ENCODE measurements around the gene SCAPER. TPM values are rescaled to one million over a fixed set of nuclear protein-coding genes. Genes with fewer than 3 reads are reported as not detected.

SCAPER gene
- total RNA-seq, 1 experiment from 2014 or later = 14.7 TPM

DNA sequence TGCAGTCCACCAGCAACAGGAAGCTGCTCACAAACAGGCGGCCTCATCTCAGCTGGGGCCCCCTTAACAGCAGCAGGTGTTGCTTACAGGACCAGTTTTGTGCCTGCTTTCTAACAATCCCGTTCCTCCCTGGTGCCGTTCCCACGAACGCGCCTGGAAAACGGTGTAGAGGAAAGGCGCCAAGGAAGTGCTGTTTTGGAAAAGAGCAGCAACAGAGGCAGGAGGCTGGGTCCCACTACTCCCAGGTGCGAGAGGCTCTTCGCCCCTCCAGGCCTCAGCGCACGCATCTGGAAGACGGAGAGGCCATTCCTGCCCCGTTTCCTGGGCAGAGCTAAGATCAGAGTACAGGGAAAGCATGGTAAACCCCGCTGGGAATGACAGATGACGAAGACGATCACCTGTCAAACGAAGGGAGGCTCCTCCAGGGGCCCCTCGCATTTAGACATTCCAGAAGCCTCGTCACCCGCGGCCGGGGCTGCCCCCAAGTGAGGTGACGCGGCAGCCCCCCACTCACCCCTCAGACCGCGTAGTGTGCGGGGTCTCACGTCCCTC lies 603 bp downstream of the SCAPER start:
- H3K4me3 ChIP-seq (replicated peaks in 1 of 2; ENCODE audit: low read depth in 1 of 2, low read length in 2 of 2) = peak overlapping the region; percentile 74 to 79
- RAD21 ChIA-PET (ENCODE audit: low non-redundant PET in 1 of 2, low total read pairs in 2 of 2, uncharacterized antibody in 2 of 2, unreplicated experiment in 2 of 2) = no interaction called here
- no peaks in the 10 kb centered on the region for H3K79me2 ChIP-seq (ENCODE audit: insufficient read depth, low read length)
- no peaks in the 10 kb centered on the region for H3K27me3 ChIP-seq (ENCODE audit: insufficient read depth, low read length)
- H2AFZ ChIP-seq (ENCODE audit: low read depth, low read length, poor library complexity, severe bottlenecking) = no peak overlapping the region
- TF ChIP-seq, protein P1, sequence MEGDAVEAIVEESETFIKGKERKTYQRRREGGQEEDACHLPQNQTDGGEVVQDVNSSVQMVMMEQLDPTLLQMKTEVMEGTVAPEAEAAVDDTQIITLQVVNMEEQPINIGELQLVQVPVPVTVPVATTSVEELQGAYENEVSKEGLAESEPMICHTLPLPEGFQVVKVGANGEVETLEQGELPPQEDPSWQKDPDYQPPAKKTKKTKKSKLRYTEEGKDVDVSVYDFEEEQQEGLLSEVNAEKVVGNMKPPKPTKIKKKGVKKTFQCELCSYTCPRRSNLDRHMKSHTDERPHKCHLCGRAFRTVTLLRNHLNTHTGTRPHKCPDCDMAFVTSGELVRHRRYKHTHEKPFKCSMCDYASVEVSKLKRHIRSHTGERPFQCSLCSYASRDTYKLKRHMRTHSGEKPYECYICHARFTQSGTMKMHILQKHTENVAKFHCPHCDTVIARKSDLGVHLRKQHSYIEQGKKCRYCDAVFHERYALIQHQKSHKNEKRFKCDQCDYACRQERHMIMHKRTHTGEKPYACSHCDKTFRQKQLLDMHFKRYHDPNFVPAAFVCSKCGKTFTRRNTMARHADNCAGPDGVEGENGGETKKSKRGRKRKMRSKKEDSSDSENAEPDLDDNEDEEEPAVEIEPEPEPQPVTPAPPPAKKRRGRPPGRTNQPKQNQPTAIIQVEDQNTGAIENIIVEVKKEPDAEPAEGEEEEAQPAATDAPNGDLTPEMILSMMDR (IDR thresholded peaks at IDR 0.05 in 2 of 3, conservative IDR thresholded peaks at IDR 0.05 in 1 of 3; ENCODE audit: borderline replicate concordance in 1 of 3, insufficient read depth in 1 of 3, low read depth in 2 of 3, low read length in 2 of 3) = no peak
- TF ChIP-seq SIN3A (IDR thresholded peaks at IDR 0.05; ENCODE audit: low read depth) = peak; percentile 25; the same call in 1 of the 2 replicates
- intact Hi-C loops (cut with micrococcal nuclease) = no loop called here
- peak; percentile 48 for ATAC-seq
- peak overlapping the region; percentile 94 for H3K4me2 ChIP-seq (ENCODE audit: low read length)
- no peaks in the 10 kb centered on the region for H3K36me3 ChIP-seq (ENCODE audit: control insufficient read depth in 1 of 2, insufficient read depth in 2 of 2, low read length in 2 of 2)
- H4K20me1 ChIP-seq (ENCODE audit: insufficient read depth) = no peaks in the 10 kb centered on the region
- no peak for DNase-seq (ENCODE audit: low read depth, low spot score)
- H3K27ac ChIP-seq (ENCODE audit: low read depth, low read length) = peak overlapping the region; percentile 42; the same call in 1 of the 2 replicates
- H3K9ac ChIP-seq (ENCODE audit: low read length) = peak overlapping the region; percentile 71
- BruUV-seq (replicated peaks) = no TSS peak
- peaks cover 9 to 23% of the 10 kb centered on the region in 2 experiments for H3K4me1 ChIP-seq (ENCODE audit: control insufficient read depth in 1 of 2, insufficient read depth in 2 of 2, low read length in 2 of 2)
- H3K9me3 ChIP-seq (ENCODE audit: control insufficient read depth in 1 of 2, insufficient read depth in 1 of 2, low read depth in 1 of 2, low read length in 2 of 2) = no peaks in the 10 kb centered on the region
- H3K9me2 ChIP-seq (ENCODE audit: insufficient read depth) = no peaks in the 10 kb centered on the region
- CTCF ChIA-PET = interaction anchor here (0.8 to 1.0 kb wide), 2 partner anchors 9 to 27 kb away, joined by 3 to 4 read pairs; partner anchors contain the start of gene RCN2
- POLR2A ChIA-PET = interaction anchor here (1.1 kb wide), 1 partner anchor 27 kb away, joined by 4 read pairs; the partner anchor contains the start of gene RCN2

DNA sequence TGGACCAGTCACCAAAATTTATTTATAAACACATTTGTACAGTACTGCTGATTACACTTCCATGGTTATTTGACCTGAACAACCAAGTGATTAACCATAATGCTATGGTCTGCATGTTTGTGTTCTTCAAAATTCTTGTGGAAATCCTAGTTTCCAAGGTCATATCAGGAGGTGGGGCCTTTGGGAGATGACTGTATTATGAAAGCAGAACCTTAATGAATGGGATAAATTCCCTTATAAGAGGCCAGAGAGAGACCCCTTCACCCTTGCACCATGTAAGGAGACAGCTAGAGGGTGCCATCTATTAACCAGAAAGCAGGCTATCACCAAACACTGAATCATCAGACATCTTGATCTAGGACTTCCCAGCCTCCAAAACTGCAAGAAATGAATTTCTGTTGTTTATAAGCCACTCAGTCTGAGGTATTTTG lies 1.9 kb downstream of the SCAPER start:
- RAD21 ChIA-PET (ENCODE audit: low non-redundant PET in 1 of 2, low total read pairs in 2 of 2, uncharacterized antibody in 2 of 2, unreplicated experiment in 2 of 2) = no interaction called here
- Histone ChIP-seq H3K4me2 (ENCODE audit: low read length) (peak overlapping the region; percentile 94; the same call in 1 of the 2 replicates), H3K27ac (ENCODE audit: low read depth, low read length) (no peak overlapping the region), H3K9me2 (ENCODE audit: insufficient read depth) (no peaks in the 10 kb centered on the region), H3K4me1 (ENCODE audit: control insufficient read depth in 1 of 2, insufficient read depth in 2 of 2, low read length in 2 of 2) (peaks cover 9 to 23% of the 10 kb centered on the region in 2 experiments), H3K9me3 (ENCODE audit: control insufficient read depth in 1 of 2, insufficient read depth in 1 of 2, low read depth in 1 of 2, low read length in 2 of 2) (no peaks in the 10 kb centered on the region), H3K27me3 (ENCODE audit: insufficient read depth, low read length) (no peaks in the 10 kb centered on the region), H3K9ac (ENCODE audit: low read length) (no peak overlapping the region), H4K20me1 (ENCODE audit: insufficient read depth) (no peaks in the 10 kb centered on the region), H3K4me3 (replicated peaks in 1 of 2; ENCODE audit: low read depth in 1 of 2, low read length in 2 of 2) (no peak overlapping the region), H3K36me3 (ENCODE audit: control insufficient read depth in 1 of 2, insufficient read depth in 2 of 2, low read length in 2 of 2) (no peaks in the 10 kb centered on the region), H3K79me2 (ENCODE audit: insufficient read depth, low read length) (no peaks in the 10 kb centered on the region), H2AFZ (ENCODE audit: low read depth, low read length, poor library complexity, severe bottlenecking) (no peak overlapping the region)
- DNase-seq (ENCODE audit: low read depth, low spot score) = peak; percentile 12
- POLR2A ChIA-PET = interaction anchor here (1.1 kb wide), 1 partner anchor 28 kb away, joined by 4 read pairs; the partner anchor contains the start of gene RCN2
- no peak for TF ChIP-seq SIN3A (IDR thresholded peaks at IDR 0.05; ENCODE audit: low read depth)
- TF ChIP-seq RAD21 (IDR thresholded peaks at IDR 0.05; ENCODE audit: low read depth) = peak; percentile 53
- TF ChIP-seq, protein P1 (IDR thresholded peaks at IDR 0.05 in 2 of 3, conservative IDR thresholded peaks at IDR 0.05 in 1 of 3; ENCODE audit: borderline replicate concordance in 1 of 3, insufficient read depth in 1 of 3, low read depth in 2 of 3, low read length in 2 of 3) = peak in 2 of 3 experiments; percentile 35 to 46; a peak in 4 of 6 replicates
- CTCF ChIA-PET = no interaction called here
- ATAC-seq = peak; percentile 33; the same call in 1 of the 2 replicates
- BruUV-seq (replicated peaks) = no TSS peak
- intact Hi-C loops (cut with micrococcal nuclease) = no loop called here

Data from HCT116 (cell line).